ENCODE measurements around the gene ATP13A4. TPM values are rescaled to one million over a fixed set of nuclear protein-coding genes. Genes with fewer than 3 reads are reported as not detected.

ATP13A4 gene
- total RNA-seq, 1 donor from 2014 or later, result 0.27 TPM

DNA sequence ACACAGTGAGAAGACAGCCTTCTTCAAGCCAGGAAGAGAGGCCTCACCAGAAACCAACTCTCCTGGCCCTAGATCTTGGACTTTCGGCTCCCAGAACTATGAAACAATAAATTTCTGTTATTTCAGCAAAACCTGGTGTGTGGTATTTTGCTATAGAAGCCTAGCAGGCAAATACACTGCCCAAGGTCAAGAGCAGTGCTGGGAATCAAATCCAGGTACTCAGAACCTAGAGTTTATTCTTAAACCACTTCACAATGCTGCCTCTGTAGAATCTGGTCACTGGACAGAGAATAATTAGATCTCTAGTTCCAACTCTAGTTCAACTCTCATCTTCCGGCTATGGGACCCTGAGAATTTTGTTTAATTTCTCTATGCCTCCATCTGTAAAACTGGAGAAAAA lies 46.6 kb downstream of the ATP13A4 start:
- DNase-seq (ENCODE audit: extremely low spot score, unreplicated experiment), result no peak
- Mint-ChIP-seq H3K27ac (ENCODE audit: unreplicated experiment) (no peak overlapping the region), H3K4me3 (ENCODE audit: unreplicated experiment) (no peak overlapping the region), H3K27me3 (ENCODE audit: unreplicated experiment) (peaks cover 5% of the 10 kb centered on the region), H3K36me3 (ENCODE audit: unreplicated experiment) (no peaks in the 10 kb centered on the region), H3K9me3 (ENCODE audit: unreplicated experiment) (no peaks in the 10 kb centered on the region), H3K4me1 (ENCODE audit: unreplicated experiment) (no peaks in the 10 kb centered on the region)
- TF ChIP-seq, protein P1, sequence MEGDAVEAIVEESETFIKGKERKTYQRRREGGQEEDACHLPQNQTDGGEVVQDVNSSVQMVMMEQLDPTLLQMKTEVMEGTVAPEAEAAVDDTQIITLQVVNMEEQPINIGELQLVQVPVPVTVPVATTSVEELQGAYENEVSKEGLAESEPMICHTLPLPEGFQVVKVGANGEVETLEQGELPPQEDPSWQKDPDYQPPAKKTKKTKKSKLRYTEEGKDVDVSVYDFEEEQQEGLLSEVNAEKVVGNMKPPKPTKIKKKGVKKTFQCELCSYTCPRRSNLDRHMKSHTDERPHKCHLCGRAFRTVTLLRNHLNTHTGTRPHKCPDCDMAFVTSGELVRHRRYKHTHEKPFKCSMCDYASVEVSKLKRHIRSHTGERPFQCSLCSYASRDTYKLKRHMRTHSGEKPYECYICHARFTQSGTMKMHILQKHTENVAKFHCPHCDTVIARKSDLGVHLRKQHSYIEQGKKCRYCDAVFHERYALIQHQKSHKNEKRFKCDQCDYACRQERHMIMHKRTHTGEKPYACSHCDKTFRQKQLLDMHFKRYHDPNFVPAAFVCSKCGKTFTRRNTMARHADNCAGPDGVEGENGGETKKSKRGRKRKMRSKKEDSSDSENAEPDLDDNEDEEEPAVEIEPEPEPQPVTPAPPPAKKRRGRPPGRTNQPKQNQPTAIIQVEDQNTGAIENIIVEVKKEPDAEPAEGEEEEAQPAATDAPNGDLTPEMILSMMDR (IDR thresholded peaks at IDR 0.05), result no peak

DNA sequence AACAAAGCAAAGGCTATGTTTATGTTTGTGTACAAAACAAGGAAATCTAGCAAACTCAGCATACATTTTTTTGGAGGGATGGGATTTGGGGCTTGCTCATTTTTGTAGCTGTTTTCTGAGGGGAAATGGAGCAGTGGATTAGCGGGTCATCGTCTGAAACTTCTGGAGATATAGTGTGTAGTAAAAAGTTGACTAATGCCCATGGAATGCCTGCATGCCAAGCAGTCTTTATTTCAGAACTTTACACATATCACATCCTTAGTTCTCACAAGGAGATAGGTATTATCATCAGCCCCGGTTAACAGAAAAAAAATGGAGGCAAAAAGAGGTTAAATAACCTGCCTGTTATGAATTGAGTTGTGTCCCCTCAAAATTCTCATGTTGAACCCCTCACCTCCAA lies 47.1 kb downstream of the ATP13A4 start:
- TF ChIP-seq, protein P1 (IDR thresholded peaks at IDR 0.05), result no peak
- no peak for DNase-seq (ENCODE audit: extremely low spot score, unreplicated experiment)
- no peaks in the 10 kb centered on the region for H3K4me1 Mint-ChIP-seq (ENCODE audit: unreplicated experiment)
- H3K9me3 Mint-ChIP-seq (ENCODE audit: unreplicated experiment), result no peaks in the 10 kb centered on the region
- no peak overlapping the region for H3K27ac Mint-ChIP-seq (ENCODE audit: unreplicated experiment)
- no peak overlapping the region for H3K4me3 Mint-ChIP-seq (ENCODE audit: unreplicated experiment)
- peaks cover 5% of the 10 kb centered on the region for H3K27me3 Mint-ChIP-seq (ENCODE audit: unreplicated experiment)
- no peaks in the 10 kb centered on the region for H3K36me3 Mint-ChIP-seq (ENCODE audit: unreplicated experiment)

GRCh38 chr3:193506921-193507320 lies 47.8 kb downstream of the ATP13A4 start:
- H3K9me3 Mint-ChIP-seq (ENCODE audit: unreplicated experiment), result no peaks in the 10 kb centered on the region
- no peak overlapping the region for H3K27ac Mint-ChIP-seq (ENCODE audit: unreplicated experiment)
- H3K4me3 Mint-ChIP-seq (ENCODE audit: unreplicated experiment), result no peak overlapping the region
- H3K27me3 Mint-ChIP-seq (ENCODE audit: unreplicated experiment), result peaks cover 5% of the 10 kb centered on the region
- H3K4me1 Mint-ChIP-seq (ENCODE audit: unreplicated experiment), result no peaks in the 10 kb centered on the region
- no peaks in the 10 kb centered on the region for H3K36me3 Mint-ChIP-seq (ENCODE audit: unreplicated experiment)
- DNase-seq (ENCODE audit: extremely low spot score, unreplicated experiment), result no peak
- TF ChIP-seq, protein P1 (IDR thresholded peaks at IDR 0.05), result no peak

- no peaks in the 10 kb centered on the region for H3K9me3 Mint-ChIP-seq (ENCODE audit: unreplicated experiment)
- H3K4me3 Mint-ChIP-seq (ENCODE audit: unreplicated experiment), result no peak overlapping the region
- no peaks in the 10 kb centered on the region for H3K36me3 Mint-ChIP-seq (ENCODE audit: unreplicated experiment)
- TF ChIP-seq, protein P1 (IDR thresholded peaks at IDR 0.05), result no peak
- H3K27me3 Mint-ChIP-seq (ENCODE audit: unreplicated experiment), result peaks cover 1% of the 10 kb centered on the region
- DNase-seq (ENCODE audit: extremely low spot score, unreplicated experiment), result no peak
- H3K27ac Mint-ChIP-seq (ENCODE audit: unreplicated experiment), result no peak overlapping the region
- H3K4me1 Mint-ChIP-seq (ENCODE audit: unreplicated experiment), result no peaks in the 10 kb centered on the region
Measured at GRCh38 chr3:193502871-193503270, 51.8 kb downstream of the ATP13A4 start.

DNA sequence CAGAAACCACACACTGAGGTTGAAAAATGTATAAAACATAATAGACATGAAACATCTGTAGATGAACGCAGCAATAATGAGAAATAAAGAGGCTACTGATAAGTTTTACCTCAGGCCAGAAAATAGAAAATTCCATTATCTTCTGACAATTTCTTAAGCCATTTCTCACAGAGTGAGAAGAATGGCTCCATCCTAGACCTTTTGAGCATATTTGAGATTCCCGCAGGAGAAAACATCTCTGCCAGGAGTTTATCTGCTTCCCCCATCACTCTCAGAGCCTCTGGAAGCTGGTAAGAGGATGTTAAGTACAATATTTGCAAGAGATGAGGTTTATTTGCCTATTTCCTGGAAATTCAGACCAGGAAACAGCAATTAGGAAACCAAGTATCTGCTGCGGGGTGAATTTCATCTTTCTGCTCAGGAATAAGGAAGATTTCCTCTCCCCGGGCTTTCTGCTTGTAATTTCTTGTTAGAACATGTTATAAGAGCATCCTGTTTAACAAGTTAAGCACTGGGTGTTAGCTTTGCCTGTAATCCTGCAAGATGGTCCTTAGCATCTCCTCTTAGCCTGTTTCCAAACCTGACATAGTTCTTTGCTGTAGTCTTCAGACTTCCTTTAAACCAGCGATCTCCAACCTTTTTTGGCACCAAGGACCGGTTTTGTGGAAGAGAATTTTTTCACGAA lies 54.8 kb downstream of the ATP13A4 start:
- TF ChIP-seq, protein P1 (IDR thresholded peaks at IDR 0.05), result no peak
- no peaks in the 10 kb centered on the region for H3K9me3 Mint-ChIP-seq (ENCODE audit: unreplicated experiment)
- no peak overlapping the region for H3K4me3 Mint-ChIP-seq (ENCODE audit: unreplicated experiment)
- DNase-seq (ENCODE audit: extremely low spot score, unreplicated experiment), result no peak
- H3K27me3 Mint-ChIP-seq (ENCODE audit: unreplicated experiment), result peaks cover 5% of the 10 kb centered on the region
- H3K27ac Mint-ChIP-seq (ENCODE audit: unreplicated experiment), result no peak overlapping the region
- H3K4me1 Mint-ChIP-seq (ENCODE audit: unreplicated experiment), result no peaks in the 10 kb centered on the region
- H3K36me3 Mint-ChIP-seq (ENCODE audit: unreplicated experiment), result no peaks in the 10 kb centered on the region

Measured in osteocyte (in vitro differentiated cells).